ENCODE results near the gene ARMC6.

Gene ARMC6

GRCh38 chr19:19068659-19069654 is 35.6 kb downstream of the ARMC6 start:
- Histone ChIP-seq H3K4me1 (ENCODE audit: control insufficient read depth, low read length) (peaks cover 52% of the 10 kb centered on the region), H3K4me3 (ENCODE audit: low read length) (peak overlapping the region; percentile 29), H3K27me3 (ENCODE audit: control insufficient read depth, low read length) (no peaks in the 10 kb centered on the region), H3K79me2 (ENCODE audit: control insufficient read depth, low read length) (peaks cover 60% of the 10 kb centered on the region), H3K36me3 (ENCODE audit: control insufficient read depth, low read length) (peaks cover 3% of the 10 kb centered on the region; the same call in 1 of the 2 replicates), H3F3A (ENCODE audit: control insufficient read depth, insufficient read depth) (peaks cover 25% of the 10 kb centered on the region), H3K4me2 (ENCODE audit: low read length) (peak overlapping the region; percentile 55), H3K9me2 (replicated peaks; ENCODE audit: control insufficient read depth, low read length) (no peaks in the 10 kb centered on the region), H3K27ac (ENCODE audit: low read depth, low read length) (peak overlapping the region; percentile 69), H4K20me1 (ENCODE audit: control insufficient read depth, insufficient read depth, low read depth, low read length) (no peaks in the 10 kb centered on the region), H3K9me3 (ENCODE audit: control insufficient read depth, insufficient read depth, low read length) (no peaks in the 10 kb centered on the region)
- TF ChIP-seq EZH2phosphoT487 (IDR thresholded peaks at IDR 0.05; ENCODE audit: borderline replicate concordance, low read length), result no peak
- TF ChIP-seq, protein P1, sequence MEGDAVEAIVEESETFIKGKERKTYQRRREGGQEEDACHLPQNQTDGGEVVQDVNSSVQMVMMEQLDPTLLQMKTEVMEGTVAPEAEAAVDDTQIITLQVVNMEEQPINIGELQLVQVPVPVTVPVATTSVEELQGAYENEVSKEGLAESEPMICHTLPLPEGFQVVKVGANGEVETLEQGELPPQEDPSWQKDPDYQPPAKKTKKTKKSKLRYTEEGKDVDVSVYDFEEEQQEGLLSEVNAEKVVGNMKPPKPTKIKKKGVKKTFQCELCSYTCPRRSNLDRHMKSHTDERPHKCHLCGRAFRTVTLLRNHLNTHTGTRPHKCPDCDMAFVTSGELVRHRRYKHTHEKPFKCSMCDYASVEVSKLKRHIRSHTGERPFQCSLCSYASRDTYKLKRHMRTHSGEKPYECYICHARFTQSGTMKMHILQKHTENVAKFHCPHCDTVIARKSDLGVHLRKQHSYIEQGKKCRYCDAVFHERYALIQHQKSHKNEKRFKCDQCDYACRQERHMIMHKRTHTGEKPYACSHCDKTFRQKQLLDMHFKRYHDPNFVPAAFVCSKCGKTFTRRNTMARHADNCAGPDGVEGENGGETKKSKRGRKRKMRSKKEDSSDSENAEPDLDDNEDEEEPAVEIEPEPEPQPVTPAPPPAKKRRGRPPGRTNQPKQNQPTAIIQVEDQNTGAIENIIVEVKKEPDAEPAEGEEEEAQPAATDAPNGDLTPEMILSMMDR (IDR thresholded peaks at IDR 0.05; ENCODE audit: low read depth, low read length, poor library complexity, severe bottlenecking), result no peak

DNA sequence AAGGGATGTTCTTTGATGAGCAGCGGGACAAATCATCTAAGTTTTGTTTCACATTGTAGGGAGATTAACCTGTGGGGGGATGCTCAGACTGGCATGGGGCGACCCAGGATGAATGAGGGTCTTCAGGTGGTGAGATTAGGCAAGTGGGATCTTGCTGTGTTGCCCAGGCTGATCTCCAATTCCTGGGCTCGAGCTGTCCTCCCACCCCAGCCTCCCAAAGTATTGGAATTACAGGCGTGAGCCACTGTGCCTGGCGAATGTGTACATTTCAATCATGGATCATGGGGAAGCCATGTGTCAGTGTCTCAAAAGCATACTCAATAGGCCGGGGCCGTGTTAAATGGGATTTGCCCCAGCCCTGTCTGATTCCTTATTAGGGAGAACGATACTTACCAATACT is 38.5 kb downstream of the ARMC6 start:
- no peaks in the 10 kb centered on the region for H4K20me1 ChIP-seq (ENCODE audit: control insufficient read depth, insufficient read depth, low read depth, low read length)
- H3K79me2 ChIP-seq (ENCODE audit: control insufficient read depth, low read length), result peaks cover 36% of the 10 kb centered on the region
- H3K36me3 ChIP-seq (ENCODE audit: control insufficient read depth, low read length), result peaks cover 3% of the 10 kb centered on the region; the same call in 1 of the 2 replicates
- peaks cover 28% of the 10 kb centered on the region for H3K4me1 ChIP-seq (ENCODE audit: control insufficient read depth, low read length)
- no peaks in the 10 kb centered on the region for H3K27me3 ChIP-seq (ENCODE audit: control insufficient read depth, low read length)
- H3K9me3 ChIP-seq (ENCODE audit: control insufficient read depth, insufficient read depth, low read length), result no peaks in the 10 kb centered on the region
- H3F3A ChIP-seq (ENCODE audit: control insufficient read depth, insufficient read depth), result peaks cover 12% of the 10 kb centered on the region
- H3K9me2 ChIP-seq (replicated peaks; ENCODE audit: control insufficient read depth, low read length), result no peaks in the 10 kb centered on the region
- no peak overlapping the region for H3K4me2 ChIP-seq (ENCODE audit: low read length)
- TF ChIP-seq, protein P1 (IDR thresholded peaks at IDR 0.05; ENCODE audit: low read depth, low read length, poor library complexity, severe bottlenecking), result no peak
- TF ChIP-seq EZH2phosphoT487 (IDR thresholded peaks at IDR 0.05; ENCODE audit: borderline replicate concordance, low read length), result no peak
- no peak overlapping the region for H3K4me3 ChIP-seq (ENCODE audit: low read length)
- no peak overlapping the region for H3K27ac ChIP-seq (ENCODE audit: low read depth, low read length)

DNA sequence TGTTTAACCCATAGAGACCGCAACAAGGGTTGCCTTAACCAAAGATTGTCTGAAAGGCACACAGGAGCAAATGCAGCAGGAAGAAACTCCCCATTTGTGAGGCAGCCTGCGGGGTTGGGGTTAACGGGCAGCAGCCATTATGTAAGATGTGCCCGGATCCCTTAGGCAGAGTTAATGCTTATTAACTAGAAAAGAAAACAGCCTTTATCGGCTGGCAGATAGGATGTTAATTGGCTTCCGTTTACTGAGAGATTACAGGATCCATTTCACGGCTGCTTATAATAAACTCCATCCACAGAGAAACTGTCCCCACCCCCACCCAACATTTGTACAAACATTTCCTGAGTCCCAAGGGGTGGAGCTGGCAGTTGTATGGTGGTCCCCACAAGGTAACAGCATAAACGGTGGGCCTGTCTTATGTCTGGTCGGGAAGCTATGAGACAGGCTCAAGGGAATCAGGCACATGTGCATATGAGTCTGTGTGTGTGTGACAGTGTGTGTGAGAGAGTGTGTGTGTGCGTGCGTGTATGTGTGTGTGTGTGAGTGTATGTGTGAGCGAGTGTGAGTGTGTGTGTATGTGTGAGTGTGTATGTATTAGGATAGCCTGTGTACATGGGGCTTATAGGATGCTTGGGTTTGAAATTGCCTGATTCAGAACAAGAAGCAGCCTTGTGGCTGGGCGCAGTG is 40.9 kb downstream of the ARMC6 start:
- peaks cover 3% of the 10 kb centered on the region; the same call in 1 of the 2 replicates for H3K36me3 ChIP-seq (ENCODE audit: control insufficient read depth, low read length)
- H3K79me2 ChIP-seq (ENCODE audit: control insufficient read depth, low read length), result peaks cover 18% of the 10 kb centered on the region
- H3K4me1 ChIP-seq (ENCODE audit: control insufficient read depth, low read length), result peaks cover 4% of the 10 kb centered on the region
- H4K20me1 ChIP-seq (ENCODE audit: control insufficient read depth, insufficient read depth, low read depth, low read length), result no peaks in the 10 kb centered on the region
- no peak overlapping the region for H3K4me2 ChIP-seq (ENCODE audit: low read length)
- H3K4me3 ChIP-seq (ENCODE audit: low read length), result no peak overlapping the region
- no peaks in the 10 kb centered on the region for H3K9me2 ChIP-seq (replicated peaks; ENCODE audit: control insufficient read depth, low read length)
- no peaks in the 10 kb centered on the region for H3K27me3 ChIP-seq (ENCODE audit: control insufficient read depth, low read length)
- TF ChIP-seq EZH2phosphoT487 (IDR thresholded peaks at IDR 0.05; ENCODE audit: borderline replicate concordance, low read length), result no peak
- TF ChIP-seq, protein P1 (IDR thresholded peaks at IDR 0.05; ENCODE audit: low read depth, low read length, poor library complexity, severe bottlenecking), result no peak
- H3K27ac ChIP-seq (ENCODE audit: low read depth, low read length), result no peak overlapping the region
- H3F3A ChIP-seq (ENCODE audit: control insufficient read depth, insufficient read depth), result peaks cover 1% of the 10 kb centered on the region; the same call in 1 of the 2 replicates
- no peaks in the 10 kb centered on the region for H3K9me3 ChIP-seq (ENCODE audit: control insufficient read depth, insufficient read depth, low read length)

Data from DOHH2 (cell line).